Prostate gland (tissue), 2 donors: Measurements from ENCODE around the gene GOLT1A.

Experiments
- POLR2A ChIP-seq: fragments of 450-650 bp; IDR thresholded peaks from one replicate; pipeline ENCODE4 v1.6.1; 2016; ENCODE audit warnings: antibody characterized with exemption, mild to moderate bottlenecking
- POLR2AphosphoS5 ChIP-seq: sonication (generic); formaldehyde crosslinking; IDR thresholded peaks from one replicate; pipeline ENCODE4 v1.6.1; 2017; ENCODE audit warnings: antibody characterized with exemption
- TF ChIP-seq, protein P1 (sequence below), 4 experiments: fragments of 200-600 bp in 2 of 4; fragments of 450-650 bp in 2 of 4; sonication (generic) in 2 of 4; IDR thresholded peaks; 1 replicate in 3 of 4; 2 replicates in 1 of 4; pipeline ENCODE4 v1.5.1; 2016 to 2019; ENCODE audit warnings: antibody characterized with exemption in 4 of 4, mild to moderate bottlenecking in 2 of 4, moderate library complexity in 2 of 4

DNA sequence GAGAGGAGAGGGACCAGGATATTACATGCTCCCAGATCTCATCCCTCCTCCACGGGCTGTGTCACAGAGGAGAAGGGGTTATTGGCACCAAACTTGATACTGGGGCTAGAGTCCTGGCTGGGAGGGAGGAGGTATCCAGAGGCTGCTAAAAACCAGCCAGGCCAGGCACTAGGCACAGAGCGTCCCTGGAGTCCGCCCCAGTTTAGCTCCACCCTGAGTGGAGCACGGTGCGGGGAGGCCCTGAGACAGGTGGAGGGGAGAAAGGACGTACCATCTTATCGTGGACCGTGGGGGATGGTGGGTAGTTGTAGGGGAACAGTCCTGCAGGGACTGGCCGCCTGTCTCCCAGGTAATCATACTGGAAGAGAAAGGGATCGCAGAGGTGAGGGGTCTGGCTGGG lies 42.7 kb upstream of the GOLT1A start:
- peak; percentile 6 for TF ChIP-seq POLR2AphosphoS5
- TF ChIP-seq, protein P1, sequence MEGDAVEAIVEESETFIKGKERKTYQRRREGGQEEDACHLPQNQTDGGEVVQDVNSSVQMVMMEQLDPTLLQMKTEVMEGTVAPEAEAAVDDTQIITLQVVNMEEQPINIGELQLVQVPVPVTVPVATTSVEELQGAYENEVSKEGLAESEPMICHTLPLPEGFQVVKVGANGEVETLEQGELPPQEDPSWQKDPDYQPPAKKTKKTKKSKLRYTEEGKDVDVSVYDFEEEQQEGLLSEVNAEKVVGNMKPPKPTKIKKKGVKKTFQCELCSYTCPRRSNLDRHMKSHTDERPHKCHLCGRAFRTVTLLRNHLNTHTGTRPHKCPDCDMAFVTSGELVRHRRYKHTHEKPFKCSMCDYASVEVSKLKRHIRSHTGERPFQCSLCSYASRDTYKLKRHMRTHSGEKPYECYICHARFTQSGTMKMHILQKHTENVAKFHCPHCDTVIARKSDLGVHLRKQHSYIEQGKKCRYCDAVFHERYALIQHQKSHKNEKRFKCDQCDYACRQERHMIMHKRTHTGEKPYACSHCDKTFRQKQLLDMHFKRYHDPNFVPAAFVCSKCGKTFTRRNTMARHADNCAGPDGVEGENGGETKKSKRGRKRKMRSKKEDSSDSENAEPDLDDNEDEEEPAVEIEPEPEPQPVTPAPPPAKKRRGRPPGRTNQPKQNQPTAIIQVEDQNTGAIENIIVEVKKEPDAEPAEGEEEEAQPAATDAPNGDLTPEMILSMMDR (IDR thresholded peaks at IDR 0.05): no peak
- no peak for TF ChIP-seq POLR2A
